Fibroblast of skin of right quadriceps (primary cell): ENCODE results near the gene CCDC106.

Experiments used
- DNase-seq: peaks from one replicate; pipeline ENCODE4 v3.0.0-alpha.2; 2013

The CCDC106 gene

GRCh38 chr19:55687281-55688201 is 39.5 kb downstream of the CCDC106 start:
- no peak for DNase-seq

GRCh38 chr19:55688422-55689218 is 40.6 kb downstream of the CCDC106 start:
- no peak for DNase-seq

- no peak for DNase-seq
These were observed 41.5 kb downstream of the CCDC106 start for GRCh38 chr19:55689411-55690108.

DNA sequence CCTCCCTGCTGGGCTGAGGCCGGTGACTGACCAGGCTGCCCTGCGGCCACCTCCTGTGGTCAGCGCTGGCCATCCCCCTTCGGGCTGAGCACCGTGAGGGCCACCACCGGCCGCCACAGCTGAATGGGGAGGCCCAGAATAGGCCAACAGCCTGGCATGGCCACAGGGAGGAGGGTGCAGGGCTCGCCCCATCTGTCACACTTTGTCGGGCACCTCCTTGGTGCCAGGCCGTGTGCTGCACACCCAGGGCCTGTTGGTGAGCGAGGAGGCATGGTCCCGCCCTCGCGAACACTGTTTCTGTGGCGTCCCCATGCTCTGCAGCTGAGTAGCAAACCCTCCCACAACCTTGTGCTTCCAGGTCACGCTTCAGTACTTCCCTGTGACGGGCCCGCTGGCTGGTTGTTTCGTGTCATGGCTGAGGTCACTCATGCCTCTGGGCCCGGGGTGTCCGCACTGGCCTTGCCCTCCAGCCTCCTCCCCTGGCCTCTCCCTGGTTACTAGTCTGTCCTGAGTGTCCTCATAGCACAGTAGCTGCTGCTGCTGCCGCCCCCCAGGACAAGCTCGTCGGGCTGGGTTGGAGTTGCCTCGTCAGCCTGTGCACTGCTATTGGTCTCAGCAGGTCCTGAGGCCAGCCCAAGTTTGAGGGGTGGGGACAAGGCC is 42.2 kb downstream of the CCDC106 start:
- no peak for DNase-seq

DNA sequence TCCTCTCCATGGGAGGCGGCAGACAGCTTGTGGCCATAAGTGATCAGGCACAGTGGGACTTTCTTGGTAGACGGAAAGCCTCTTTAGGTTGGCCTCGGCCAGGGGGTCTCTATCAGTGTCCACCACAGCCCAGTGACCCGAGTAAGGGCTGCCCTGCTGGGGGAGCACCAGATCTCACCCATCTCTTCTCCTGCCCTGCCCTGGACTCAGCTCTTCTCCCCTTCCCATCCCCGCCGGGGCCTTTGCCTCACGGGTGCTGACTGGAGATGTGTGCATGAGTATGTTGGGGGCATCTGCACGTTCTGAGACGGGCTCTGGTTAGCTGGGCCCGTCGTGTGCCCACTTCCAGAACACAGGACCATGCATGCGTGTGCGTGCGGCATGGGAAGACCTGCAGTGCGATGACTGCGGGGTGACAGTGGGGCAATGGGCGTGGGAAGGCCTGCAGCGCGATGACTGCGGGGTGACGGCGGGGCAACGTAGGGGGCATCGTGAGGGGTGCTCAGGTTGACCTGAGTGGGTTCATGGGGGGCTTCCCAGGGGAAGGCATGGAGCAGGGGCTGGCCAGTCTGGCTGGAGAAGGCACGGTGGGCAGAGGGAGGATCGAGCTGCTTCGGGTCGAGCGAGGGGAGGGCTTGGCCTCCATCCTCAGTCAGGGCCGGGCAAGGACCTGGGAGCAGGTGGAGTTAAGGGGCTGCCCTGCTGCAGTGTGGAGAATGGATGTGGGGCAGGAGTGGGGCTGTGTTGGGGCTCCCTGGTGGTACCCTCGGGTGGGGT is 42.9 kb downstream of the CCDC106 start:
- no peak for DNase-seq

- no peak for DNase-seq
These were observed 43.8 kb downstream of the CCDC106 start for GRCh38 chr19:55691561-55692481.

- no peak for DNase-seq
These were observed 44.7 kb downstream of the CCDC106 start for GRCh38 chr19:55692681-55693081.

- DNase-seq = no peak
These were observed 45.4 kb downstream of the CCDC106 start for GRCh38 chr19:55693336-55693974.

DNA sequence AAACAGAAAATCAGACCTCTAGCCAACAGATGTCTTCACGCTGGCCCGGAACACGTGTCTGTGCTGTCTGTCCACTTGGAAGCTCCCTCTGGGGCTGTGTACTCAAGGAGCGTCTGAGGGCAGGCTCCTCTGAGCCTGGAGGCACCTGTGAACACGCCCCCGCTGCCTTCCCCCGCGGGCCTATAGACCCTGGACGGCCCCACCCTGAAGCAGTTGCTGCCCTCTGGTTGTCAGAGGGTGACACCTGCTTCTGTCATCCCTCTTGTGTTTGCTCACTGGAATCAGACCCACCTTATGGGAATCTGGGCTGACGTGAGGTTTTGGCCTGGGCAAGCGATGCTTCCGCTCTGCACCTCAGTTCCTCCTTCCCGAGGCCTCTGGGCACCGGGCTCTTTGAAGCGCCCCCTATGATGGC is 46.2 kb downstream of the CCDC106 start:
- DNase-seq = no peak

- no peak for DNase-seq
These were observed 46.9 kb downstream of the CCDC106 start for GRCh38 chr19:55694656-55695491.

DNA sequence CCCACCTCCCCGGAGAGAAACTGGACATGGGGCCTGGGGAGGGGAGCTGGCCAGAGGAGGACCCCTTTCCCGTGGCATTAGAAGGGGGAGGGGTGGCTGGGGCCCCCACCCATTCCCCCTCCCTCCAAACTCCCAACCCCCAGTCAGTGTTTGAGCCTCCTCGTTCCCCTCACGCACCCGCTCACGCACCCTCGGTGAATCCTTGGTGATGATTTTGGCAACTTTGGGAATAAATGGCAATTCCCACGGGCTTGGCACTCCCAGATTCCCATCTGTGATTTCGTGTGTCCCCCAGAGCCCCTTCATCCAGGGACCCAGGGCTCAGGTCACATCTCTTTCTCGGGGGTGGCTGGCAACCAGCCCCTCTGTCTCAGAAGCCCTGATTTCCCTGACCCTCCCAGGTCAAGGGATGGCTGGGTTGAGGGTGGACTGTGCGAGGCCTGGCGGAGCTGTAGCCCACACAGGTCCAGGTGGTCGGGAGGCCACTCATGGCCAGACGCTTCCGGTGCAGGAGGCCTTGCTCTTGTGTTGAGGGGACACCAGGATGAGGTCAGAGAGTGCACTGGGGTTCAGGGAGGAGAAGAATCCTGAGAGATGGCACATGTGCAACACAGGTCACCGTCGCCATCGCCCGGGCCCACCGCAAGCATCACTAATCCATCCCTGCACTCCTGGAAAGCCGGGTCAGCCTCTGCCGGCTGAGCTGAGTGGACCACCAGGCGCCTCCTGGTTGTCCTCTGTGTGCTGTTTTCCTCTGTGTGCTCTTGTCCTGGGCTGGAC is 47.7 kb downstream of the CCDC106 start:
- DNase-seq = no peak

- no peak for DNase-seq
These were observed 48.5 kb downstream of the CCDC106 start for GRCh38 chr19:55696301-55697068.

DNA sequence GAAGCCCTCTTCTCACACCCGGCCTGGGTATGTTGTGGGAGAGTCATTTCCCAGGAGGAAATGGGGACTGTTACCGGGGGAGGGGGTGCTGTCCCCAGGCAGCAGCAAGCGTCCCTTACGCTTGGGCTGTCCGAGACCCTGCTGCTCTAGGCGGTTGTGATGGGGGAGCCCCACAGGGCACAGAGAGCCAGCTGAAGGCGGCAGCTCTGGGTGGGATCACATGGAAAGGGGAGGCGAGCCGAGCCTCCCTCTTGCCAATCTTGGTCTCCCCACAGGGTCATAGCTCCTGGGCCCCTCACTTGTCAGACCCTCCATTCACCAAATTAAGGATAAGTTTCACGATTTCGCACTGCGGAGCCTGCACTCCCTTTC is 49.0 kb downstream of the CCDC106 start:
- DNase-seq = no peak

DNA sequence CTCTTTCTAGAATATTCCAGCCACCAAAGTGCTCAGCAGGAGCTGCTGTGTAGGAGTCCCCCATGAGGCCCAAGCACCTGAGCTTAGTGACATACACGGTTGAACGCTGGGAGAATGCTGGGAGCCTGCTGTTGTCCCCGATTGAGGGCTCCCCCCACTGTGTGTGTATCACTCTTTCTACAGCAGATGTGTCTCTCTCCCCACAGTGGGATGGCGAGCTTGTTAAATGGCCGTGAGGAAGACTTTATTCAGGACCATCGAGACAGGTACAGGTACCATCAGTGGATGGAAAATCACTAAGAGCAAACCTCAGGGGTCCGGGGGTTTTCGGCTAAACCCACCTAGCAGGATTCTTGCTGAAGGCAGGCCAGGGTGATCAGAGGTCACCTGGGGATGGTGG is 49.7 kb downstream of the CCDC106 start:
- no peak for DNase-seq

- DNase-seq = no peak
These were observed 50.2 kb downstream of the CCDC106 start for GRCh38 chr19:55698256-55698655.

- no peak for DNase-seq
These were observed 51.2 kb downstream of the CCDC106 start for GRCh38 chr19:55699221-55699620.

DNA sequence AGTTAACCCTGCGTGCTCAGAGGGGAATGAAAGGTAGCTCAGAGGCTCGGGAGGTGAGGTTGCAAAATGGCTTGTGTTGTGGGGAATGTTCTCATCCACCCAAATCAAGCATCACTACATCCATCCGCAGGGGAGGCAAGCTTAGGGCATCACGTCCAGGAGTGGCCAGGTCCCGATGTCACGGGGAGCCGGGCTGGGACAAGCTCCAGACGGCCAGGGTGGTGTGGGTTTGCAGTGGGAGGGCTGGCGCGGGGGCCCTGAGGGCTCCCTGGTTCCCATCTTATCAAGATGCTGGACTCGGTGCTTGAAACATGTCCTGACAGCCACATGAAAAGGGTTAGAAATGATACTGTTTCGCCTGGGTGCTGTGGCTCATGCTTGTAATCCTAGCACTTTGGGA is 52.8 kb downstream of the CCDC106 start:
- DNase-seq = no peak

GRCh38 chr19:55702131-55702627 is 54.2 kb downstream of the CCDC106 start:
- DNase-seq = no peak
